BLaER1 (cell line): Measurements from ENCODE around the gene FAM241A.
"Not testable (repeated sequence)": the region's sequence is repeated elsewhere in the genome, so short reads cannot be mapped to it uniquely, and the experiment has no call there.

Experiments
- H3K27ac ChIP-seq: shearing (Covaris generic); formaldehyde crosslinking; 2 replicates; pipeline ENCODE4 v1.8.1; 2022
- H3K27me3 ChIP-seq: shearing (Covaris generic); formaldehyde crosslinking; 2 replicates; pipeline ENCODE4 v1.8.1; 2022
- H3K36me3 ChIP-seq: shearing (Covaris generic); formaldehyde crosslinking; 2 replicates; pipeline ENCODE4 v1.8.1; 2022
- H3K4me1 ChIP-seq: shearing (Covaris generic); formaldehyde crosslinking; 2 replicates; pipeline ENCODE4 v1.8.1; 2022
- H3K4me2 ChIP-seq: shearing (Covaris generic); formaldehyde crosslinking; 2 replicates; pipeline ENCODE4 v1.8.1; 2022
- H3K4me3 ChIP-seq: shearing (Covaris generic); formaldehyde crosslinking; 2 replicates; pipeline ENCODE4 v1.8.1; 2022
- H3K9ac ChIP-seq: shearing (Covaris generic); formaldehyde crosslinking; 2 replicates; pipeline ENCODE4 v1.8.1; 2022
- H3K9me3 ChIP-seq: shearing (Covaris generic); formaldehyde crosslinking; 2 replicates; pipeline ENCODE4 v1.8.1; 2022
- H4K20me1 ChIP-seq: shearing (Covaris generic); formaldehyde crosslinking; 2 replicates; pipeline ENCODE4 v1.8.1; 2022
- Cebpa-rat ChIP-seq: shearing (Covaris generic); IDR thresholded peaks from 2 replicates; pipeline ENCODE4 v1.8.1; 2022

FAM241A gene

DNA sequence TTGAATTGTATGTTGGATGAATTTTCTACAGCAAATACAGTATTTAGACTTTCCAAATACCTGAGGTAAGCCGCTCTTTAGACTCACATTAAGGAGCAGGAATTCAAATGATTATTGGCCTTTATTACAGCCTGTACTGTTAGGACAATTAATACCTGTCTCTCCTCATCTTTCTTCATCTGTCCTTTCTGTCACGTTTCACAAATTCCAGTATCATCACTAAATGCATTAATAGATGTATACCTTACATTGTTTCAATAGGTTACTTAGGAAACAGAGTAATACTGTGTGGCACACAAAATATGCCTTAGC, 1.2 kb downstream of the FAM241A start:
- Histone ChIP-seq H3K27ac (peak overlapping the region; percentile 88), H4K20me1 (peaks cover 24% of the 10 kb centered on the region), H3K4me2 (peak overlapping the region; percentile 93), H3K9ac (peak overlapping the region; percentile 90), H3K4me3 (peak overlapping the region; percentile 99), H3K9me3 (no peaks in the 10 kb centered on the region), H3K4me1 (peaks cover 62% of the 10 kb centered on the region), H3K27me3 (no peaks in the 10 kb centered on the region), H3K36me3 (peaks cover 7% of the 10 kb centered on the region)
- no peak for TF ChIP-seq Cebpa-rat

- Histone ChIP-seq H3K27ac (peak overlapping the region; percentile 23; the same call in 1 of the 2 replicates), H3K4me1 (peaks cover 50% of the 10 kb centered on the region), H3K4me3 (peak overlapping the region; percentile 99), H3K4me2 (peak overlapping the region; percentile 93), H4K20me1 (peaks cover 29% of the 10 kb centered on the region), H3K9me3 (no peaks in the 10 kb centered on the region), H3K36me3 (peaks cover 11% of the 10 kb centered on the region), H3K27me3 (no peaks in the 10 kb centered on the region), H3K9ac (peak overlapping the region; percentile 27; the same call in 1 of the 2 replicates)
- no peak for TF ChIP-seq Cebpa-rat
Measured at GRCh38 chr4:112147697-112148096, 2.4 kb downstream of the FAM241A start.

- Histone ChIP-seq H3K4me1 (peaks cover 41% of the 10 kb centered on the region), H3K4me2 (no peak overlapping the region), H3K36me3 (peaks cover 16% of the 10 kb centered on the region), H3K27ac (no peak overlapping the region), H3K9ac (no peak overlapping the region), H3K9me3 (peaks cover 8% of the 10 kb centered on the region; the same call in 1 of the 2 replicates), H3K4me3 (no peak overlapping the region), H3K27me3 (no peaks in the 10 kb centered on the region), H4K20me1 (peaks cover 29% of the 10 kb centered on the region)
- TF ChIP-seq Cebpa-rat = no peak
Measured at GRCh38 chr4:112150920-112151319, 5.7 kb downstream of the FAM241A start.

- Histone ChIP-seq H4K20me1 (peaks cover 29% of the 10 kb centered on the region), H3K36me3 (peaks cover 16% of the 10 kb centered on the region), H3K4me1 (peaks cover 30% of the 10 kb centered on the region), H3K9me3 (peaks cover 8% of the 10 kb centered on the region; the same call in 1 of the 2 replicates), H3K27ac (no peak overlapping the region), H3K4me3 (no peak overlapping the region), H3K27me3 (no peaks in the 10 kb centered on the region), H3K9ac (no peak overlapping the region), H3K4me2 (no peak overlapping the region)
- no peak for TF ChIP-seq Cebpa-rat
Measured at GRCh38 chr4:112152521-112152920, 7.3 kb downstream of the FAM241A start.

DNA sequence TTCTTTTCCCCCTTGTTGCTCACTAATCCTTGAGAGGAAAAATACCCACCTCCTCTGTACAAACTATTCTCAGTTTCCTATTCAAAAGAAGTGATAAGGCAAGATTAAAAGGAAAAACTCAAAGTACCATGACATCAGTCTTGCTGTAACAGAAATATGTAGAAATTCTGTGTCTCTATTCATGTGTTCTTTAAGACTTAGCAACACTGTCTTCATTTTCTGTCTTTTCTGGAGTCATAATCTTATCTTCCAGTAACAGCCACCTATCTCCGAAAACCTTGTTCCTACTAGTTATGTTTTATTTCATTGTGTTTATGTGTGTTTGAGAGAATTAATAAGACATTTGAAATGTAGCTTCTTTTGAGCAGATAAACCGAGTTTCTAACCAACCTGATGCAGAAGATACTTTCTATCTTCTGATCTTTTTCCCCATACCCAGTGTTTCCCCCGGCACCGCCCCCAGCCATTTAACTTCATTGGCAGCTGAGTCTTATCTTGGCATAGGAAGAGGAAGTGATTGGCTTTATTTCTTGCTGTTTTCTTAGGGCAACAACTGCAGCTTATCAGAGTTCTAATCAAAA, 8.0 kb downstream of the FAM241A start:
- Histone ChIP-seq H3K4me3 (no peak overlapping the region), H3K36me3 (peaks cover 16% of the 10 kb centered on the region), H3K9ac (no peak overlapping the region), H3K9me3 (peaks cover 8% of the 10 kb centered on the region; the same call in 1 of the 2 replicates), H3K4me2 (peak overlapping the region; percentile 2), H3K27me3 (no peaks in the 10 kb centered on the region), H3K4me1 (peaks cover 22% of the 10 kb centered on the region), H4K20me1 (peaks cover 22% of the 10 kb centered on the region), H3K27ac (no peak overlapping the region)
- TF ChIP-seq Cebpa-rat = no peak

DNA sequence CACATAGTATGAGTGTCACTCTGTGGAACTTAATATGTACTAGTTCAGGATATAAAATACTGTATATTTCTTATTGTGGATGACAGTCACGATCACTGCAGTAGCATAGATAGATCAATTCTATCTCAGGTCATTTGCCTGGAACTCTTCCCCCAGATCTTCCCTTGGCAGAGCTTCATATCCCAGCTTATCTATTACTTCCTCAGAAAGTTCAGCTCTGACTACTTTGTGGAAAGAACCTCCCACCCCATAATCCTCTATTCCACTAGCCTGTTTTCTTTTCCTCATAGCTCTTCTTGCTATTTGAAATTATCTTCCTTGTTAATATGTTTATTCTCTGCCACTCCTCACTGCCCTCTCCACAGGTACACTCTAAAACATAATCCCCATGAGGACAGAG, 10.9 kb downstream of the FAM241A start:
- TF ChIP-seq Cebpa-rat = no peak
- Histone ChIP-seq H3K27ac (no peak overlapping the region), H3K9me3 (peaks cover 35% of the 10 kb centered on the region), H3K27me3 (no peaks in the 10 kb centered on the region), H3K4me2 (no peak overlapping the region), H3K4me3 (no peak overlapping the region), H3K4me1 (peaks cover 5% of the 10 kb centered on the region), H3K36me3 (peaks cover 32% of the 10 kb centered on the region), H3K9ac (no peak overlapping the region), H4K20me1 (peaks cover 9% of the 10 kb centered on the region)

- Histone ChIP-seq H3K4me2 (no peak overlapping the region), H4K20me1 (peaks cover 4% of the 10 kb centered on the region; the same call in 1 of the 2 replicates), H3K27me3 (no peaks in the 10 kb centered on the region), H3K4me3 (no peak overlapping the region), H3K9ac (no peak overlapping the region), H3K4me1 (peaks cover 5% of the 10 kb centered on the region; the same call in 1 of the 2 replicates), H3K9me3 (peaks cover 39% of the 10 kb centered on the region), H3K27ac (no peak overlapping the region), H3K36me3 (peaks cover 27% of the 10 kb centered on the region)
- no peak for TF ChIP-seq Cebpa-rat
Measured at GRCh38 chr4:112156553-112156952, 11.3 kb downstream of the FAM241A start.

DNA sequence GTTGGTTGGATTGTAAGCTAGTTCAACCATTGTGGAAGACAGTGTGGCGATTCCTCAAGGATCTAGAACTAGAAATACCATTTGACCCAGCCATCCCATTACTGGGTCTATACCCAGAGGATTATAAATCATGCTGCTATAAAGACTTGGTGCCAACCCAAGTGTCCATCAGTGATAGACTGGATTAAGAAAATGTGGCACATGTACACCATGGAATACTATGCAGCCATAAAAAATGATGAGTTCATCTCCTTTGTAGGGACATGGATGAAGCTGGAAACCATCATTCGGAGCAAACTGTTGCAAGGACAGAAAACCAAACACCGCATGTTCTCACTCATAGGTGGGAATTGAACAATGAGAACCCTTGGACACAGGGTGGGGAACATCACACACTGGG, 18.5 kb downstream of the FAM241A start:
- not testable (repeated sequence) for H4K20me1 ChIP-seq, H3K4me2 ChIP-seq, H3K27me3 ChIP-seq, H3K9ac ChIP-seq, H3K27ac ChIP-seq, H3K4me3 ChIP-seq
- Histone ChIP-seq H3K36me3 (peaks cover 33% of the 10 kb centered on the region; the same call in 1 of the 2 replicates), H3K9me3 (peaks cover 74% of the 10 kb centered on the region), H3K4me1 (peaks cover 16% of the 10 kb centered on the region)

DNA sequence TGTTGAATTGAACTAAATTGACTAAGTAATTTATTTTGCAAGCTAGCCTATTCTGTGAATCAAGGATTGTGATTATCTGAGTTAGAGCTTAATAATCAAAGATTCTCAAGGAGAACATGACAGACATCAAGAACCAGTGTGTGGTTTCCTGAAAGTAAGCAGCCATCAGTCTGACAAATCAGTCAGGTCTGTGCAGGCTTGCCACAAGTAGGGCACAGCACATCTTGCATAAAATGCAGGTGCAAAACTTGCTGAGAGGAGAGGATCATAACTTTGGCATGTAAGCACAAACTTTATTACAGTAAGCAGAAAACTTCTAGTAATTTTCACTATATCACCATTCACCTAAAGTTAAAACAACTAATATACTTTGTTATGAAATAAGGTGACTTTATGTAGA, 22.5 kb downstream of the FAM241A start:
- peaks cover 48% of the 10 kb centered on the region for H3K9me3 ChIP-seq
- no peak for TF ChIP-seq Cebpa-rat
- H3K27ac ChIP-seq = no peak overlapping the region
- 0 out of 2 replicates have a peak overlapping the region, but pooled peaks have one; percentile 23 for H3K4me2 ChIP-seq
- H3K27me3 ChIP-seq = no peaks in the 10 kb centered on the region
- H3K4me1 ChIP-seq = peaks cover 54% of the 10 kb centered on the region
- H4K20me1 ChIP-seq = no peaks in the 10 kb centered on the region
- no peak overlapping the region for H3K9ac ChIP-seq
- no peak overlapping the region for H3K4me3 ChIP-seq
- peaks cover 18% of the 10 kb centered on the region; the same call in 1 of the 2 replicates for H3K36me3 ChIP-seq

- H3K4me1 ChIP-seq = peaks cover 65% of the 10 kb centered on the region
- no peak for TF ChIP-seq Cebpa-rat
- no peaks in the 10 kb centered on the region for H4K20me1 ChIP-seq
- no peaks in the 10 kb centered on the region for H3K27me3 ChIP-seq
- peaks cover 44% of the 10 kb centered on the region for H3K9me3 ChIP-seq
- H3K27ac ChIP-seq = no peak overlapping the region
- H3K4me2 ChIP-seq = no peak overlapping the region
- H3K9ac ChIP-seq = no peak overlapping the region
- H3K36me3 ChIP-seq = peaks cover 26% of the 10 kb centered on the region; the same call in 1 of the 2 replicates
- H3K4me3 ChIP-seq = no peak overlapping the region
Measured at GRCh38 chr4:112168719-112169500, 23.7 kb downstream of the FAM241A start.
